ENCODE results near the gene NEXN. TPM values are rescaled to one million over a fixed set of nuclear protein-coding genes. Genes with fewer than 3 reads are reported as not detected.

The NEXN gene
- total and polyA plus RNA-seq, 2 of the 13 experiments (the other 11 are each of a cell fraction or from before 2014, with no cell fraction given): 0.07 to 0.97 TPM

DNA sequence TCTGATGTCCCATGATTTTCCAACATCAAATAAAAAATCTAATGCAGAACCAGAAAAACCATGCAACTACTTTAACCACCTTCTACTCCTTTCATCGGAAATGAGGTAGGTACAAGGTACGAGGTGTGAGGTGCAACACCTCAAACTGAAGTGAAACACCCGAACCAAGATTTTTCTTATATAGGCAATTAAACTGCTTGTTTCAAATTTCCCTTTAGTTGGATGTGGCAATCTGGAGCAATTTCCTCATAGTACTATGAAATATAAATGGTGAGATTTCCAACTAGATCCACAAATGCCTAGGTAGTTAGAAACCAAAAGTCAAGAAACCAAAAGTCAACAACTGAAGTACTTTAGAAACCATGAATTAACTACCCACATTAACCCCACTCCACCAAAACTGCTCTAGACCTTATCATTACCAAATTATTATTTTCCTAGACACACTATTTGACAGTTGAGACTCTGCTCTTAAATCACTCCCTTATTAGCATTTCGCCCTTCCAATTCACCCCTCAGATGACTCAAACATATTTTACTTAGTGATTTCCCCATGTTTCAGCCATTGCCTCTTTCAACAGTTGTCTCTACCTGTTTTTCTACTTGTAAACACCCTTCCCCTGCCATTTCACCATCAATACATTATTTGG lies 52.6 kb downstream of the NEXN start:
- Histone ChIP-seq H3K79me2 (ENCODE audit: insufficient read depth, low read length) (no peaks in the 10 kb centered on the region), H3K4me2 (ENCODE audit: low read depth, low read length) (no peak overlapping the region), H3K4me1 (ENCODE audit: insufficient read depth, low read length) (no peaks in the 10 kb centered on the region), H3K27me3 (ENCODE audit: control insufficient read depth in 1 of 2, insufficient read depth in 2 of 2, low read length in 2 of 2) (no peaks in the 10 kb centered on the region), H3K4me3 (replicated peaks in 1 of 3; ENCODE audit: insufficient read depth in 1 of 3, low read depth in 2 of 3, low read length in 3 of 3) (no peak overlapping the region), H2AFZ (ENCODE audit: low read length) (no peak overlapping the region), H3K9me3 (ENCODE audit: low read length) (no peaks in the 10 kb centered on the region), H3K9ac (ENCODE audit: insufficient read depth, low read depth, low read length) (no peak overlapping the region), H4K20me1 (ENCODE audit: insufficient read depth, low read length) (no peaks in the 10 kb centered on the region), H3K27ac (ENCODE audit: extremely low read length, insufficient read depth, low read length) (no peak overlapping the region), H3K36me3 (replicated peaks in 1 of 2; ENCODE audit: control insufficient read depth in 1 of 2, insufficient read depth in 2 of 2, low read length in 2 of 2) (peaks cover 0 to 13% of the 10 kb centered on the region in 2 experiments; a peak in 3 of 5 replicates)
- TF ChIP-seq RBM22 (optimal IDR thresholded peaks at IDR 0.05; ENCODE audit: low read length) (peak; percentile 28), KAT7 (CRISPR knock-in tag; IDR thresholded peaks at IDR 0.05; ENCODE audit: borderline replicate concordance) (no peak), NFE2L2 (IDR thresholded peaks at IDR 0.05; ENCODE audit: low read length) (no peak), POLR2G (IDR thresholded peaks at IDR 0.05; ENCODE audit: low read depth, low read length) (peak; percentile 54; the same call in 1 of the 2 replicates), TCF7L2 (IDR thresholded peaks at IDR 0.05; ENCODE audit: low read depth, low read length) (no peak)
- TF ChIP-seq, protein P1, sequence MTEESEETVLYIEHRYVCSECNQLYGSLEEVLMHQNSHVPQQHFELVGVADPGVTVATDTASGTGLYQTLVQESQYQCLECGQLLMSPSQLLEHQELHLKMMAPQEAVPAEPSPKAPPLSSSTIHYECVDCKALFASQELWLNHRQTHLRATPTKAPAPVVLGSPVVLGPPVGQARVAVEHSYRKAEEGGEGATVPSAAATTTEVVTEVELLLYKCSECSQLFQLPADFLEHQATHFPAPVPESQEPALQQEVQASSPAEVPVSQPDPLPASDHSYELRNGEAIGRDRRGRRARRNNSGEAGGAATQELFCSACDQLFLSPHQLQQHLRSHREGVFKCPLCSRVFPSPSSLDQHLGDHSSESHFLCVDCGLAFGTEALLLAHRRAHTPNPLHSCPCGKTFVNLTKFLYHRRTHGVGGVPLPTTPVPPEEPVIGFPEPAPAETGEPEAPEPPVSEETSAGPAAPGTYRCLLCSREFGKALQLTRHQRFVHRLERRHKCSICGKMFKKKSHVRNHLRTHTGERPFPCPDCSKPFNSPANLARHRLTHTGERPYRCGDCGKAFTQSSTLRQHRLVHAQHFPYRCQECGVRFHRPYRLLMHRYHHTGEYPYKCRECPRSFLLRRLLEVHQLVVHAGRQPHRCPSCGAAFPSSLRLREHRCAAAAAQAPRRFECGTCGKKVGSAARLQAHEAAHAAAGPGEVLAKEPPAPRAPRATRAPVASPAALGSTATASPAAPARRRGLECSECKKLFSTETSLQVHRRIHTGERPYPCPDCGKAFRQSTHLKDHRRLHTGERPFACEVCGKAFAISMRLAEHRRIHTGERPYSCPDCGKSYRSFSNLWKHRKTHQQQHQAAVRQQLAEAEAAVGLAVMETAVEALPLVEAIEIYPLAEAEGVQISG (CRISPR knock-in tag; IDR thresholded peaks at IDR 0.05): no peak
- ChIA-PET POLR2A (no interaction called here), CTCF (ENCODE audit: low intra/inter-chr PET ratio, low total read pairs) (no interaction called here)
- ATAC-seq (no peak), DNase-seq (ENCODE audit: low spot score) (no peak), FAIRE-seq (no peak)
- no TSS peak for BruUV-seq (replicated peaks)
- in situ Hi-C loops (cut with HindIII; ENCODE audit: extremely low pct_ligation_motif_present, low pct_unique_long_range_greater_than_20kb): no loop called here
- intact Hi-C loops (cut with micrococcal nuclease; ENCODE audit: unreplicated experiment): no loop called here
- 97% methylated on average over 4 of the region's 4 CpGs for WGBS (ENCODE audit: low lambda C conversion rate)

Data from HepG2 (cell line).